Neural progenitor cell (in vitro differentiated cells): Measurements from ENCODE around the gene TEX2.

ENCODE experiments used
- CTCF ChIP-seq: fragments of 200-600 bp; sonication (generic); IDR thresholded peaks from 2 replicates; pipeline ENCODE4 v1.5.1; 2017; ENCODE audit warnings: antibody characterized with exemption, mild to moderate bottlenecking
- EZH2 ChIP-seq: fragments of 200-600 bp; sonication (generic); IDR thresholded peaks from 2 replicates; pipeline ENCODE4 v1.6.1; 2017; ENCODE audit warnings: antibody characterized with exemption, mild to moderate bottlenecking, moderate library complexity
- EZH2phosphoT487 ChIP-seq: fragments of 200-600 bp; sonication (generic); IDR thresholded peaks from 2 replicates; pipeline ENCODE4 v1.6.1; 2017; ENCODE audit warnings: antibody characterized with exemption

- no peak for TF ChIP-seq CTCF
- no peak for TF ChIP-seq EZH2phosphoT487
- TF ChIP-seq EZH2 = no peak
Observed at GRCh38 chr17:64109400-64109799, 153.7 kb downstream of the TEX2 start.
